LNCaP clone FGC (cell line): ENCODE measurements around the gene ASPHD1.

Experiments used
- DNase-seq: peaks from one replicate; pipeline ENCODE4 v3.0.0-alpha.2; 2011; ENCODE audit warnings: low read depth
- H3K4me3 ChIP-seq: 2 replicates; pipeline ENCODE4 v1.5.1; 2011; ENCODE audit warnings: mild to moderate bottlenecking, low read depth, low read length, control low read depth
- TF ChIP-seq, protein P1 (sequence below): IDR thresholded peaks from 2 replicates; pipeline ENCODE4 v1.5.1; 2012; ENCODE audit warnings: mild to moderate bottlenecking; ENCODE audit not compliant: control insufficient read depth, insufficient read depth; ENCODE audit errors: extremely low read depth

The ASPHD1 gene

DNA sequence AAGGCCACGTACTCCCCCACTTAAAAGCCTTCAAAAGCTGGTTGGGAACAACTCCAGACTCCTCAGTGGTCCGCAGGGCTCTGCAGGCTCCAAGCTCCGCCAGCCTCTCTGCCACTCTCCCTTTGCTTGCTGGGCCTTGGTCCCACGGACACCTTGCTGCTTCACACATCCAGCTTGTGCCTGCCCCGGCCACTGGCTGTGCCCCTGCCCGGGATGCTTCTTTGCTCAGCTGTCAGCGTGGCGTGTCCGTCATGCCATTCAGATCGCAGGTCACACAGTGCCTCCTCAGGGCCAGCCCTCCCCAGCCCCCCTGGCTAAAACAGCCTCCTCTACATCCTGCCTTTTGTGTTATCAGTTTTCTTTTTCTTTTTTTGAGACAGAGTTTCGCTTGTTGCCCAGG lies 11.8 kb downstream of the ASPHD1 start:
- TF ChIP-seq, protein P1, sequence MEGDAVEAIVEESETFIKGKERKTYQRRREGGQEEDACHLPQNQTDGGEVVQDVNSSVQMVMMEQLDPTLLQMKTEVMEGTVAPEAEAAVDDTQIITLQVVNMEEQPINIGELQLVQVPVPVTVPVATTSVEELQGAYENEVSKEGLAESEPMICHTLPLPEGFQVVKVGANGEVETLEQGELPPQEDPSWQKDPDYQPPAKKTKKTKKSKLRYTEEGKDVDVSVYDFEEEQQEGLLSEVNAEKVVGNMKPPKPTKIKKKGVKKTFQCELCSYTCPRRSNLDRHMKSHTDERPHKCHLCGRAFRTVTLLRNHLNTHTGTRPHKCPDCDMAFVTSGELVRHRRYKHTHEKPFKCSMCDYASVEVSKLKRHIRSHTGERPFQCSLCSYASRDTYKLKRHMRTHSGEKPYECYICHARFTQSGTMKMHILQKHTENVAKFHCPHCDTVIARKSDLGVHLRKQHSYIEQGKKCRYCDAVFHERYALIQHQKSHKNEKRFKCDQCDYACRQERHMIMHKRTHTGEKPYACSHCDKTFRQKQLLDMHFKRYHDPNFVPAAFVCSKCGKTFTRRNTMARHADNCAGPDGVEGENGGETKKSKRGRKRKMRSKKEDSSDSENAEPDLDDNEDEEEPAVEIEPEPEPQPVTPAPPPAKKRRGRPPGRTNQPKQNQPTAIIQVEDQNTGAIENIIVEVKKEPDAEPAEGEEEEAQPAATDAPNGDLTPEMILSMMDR = no peak
- no peak overlapping the region for H3K4me3 ChIP-seq
- DNase-seq = no peak

DNA sequence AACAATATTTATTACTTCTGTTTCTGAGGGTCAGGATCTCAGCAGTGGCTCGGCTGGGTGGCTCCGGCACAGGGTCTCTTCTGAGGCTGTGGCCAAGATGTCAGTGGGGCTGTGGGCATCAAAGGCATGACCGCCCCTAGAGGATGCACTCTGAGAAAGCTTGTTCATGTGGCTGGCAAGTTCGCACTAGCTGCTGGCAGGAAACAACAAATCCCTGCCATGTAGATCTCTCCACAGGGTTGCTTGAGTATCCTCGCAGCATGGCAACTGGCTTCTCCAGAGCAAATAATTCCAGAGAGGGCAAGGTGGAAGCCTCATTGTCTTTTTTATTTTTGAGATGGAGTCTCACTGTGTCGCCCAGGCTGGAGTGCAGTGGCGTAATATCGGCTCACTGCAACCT lies 13.2 kb downstream of the ASPHD1 start:
- H3K4me3 ChIP-seq = no peak overlapping the region
- TF ChIP-seq, protein P1 = no peak
- DNase-seq = no peak

DNA sequence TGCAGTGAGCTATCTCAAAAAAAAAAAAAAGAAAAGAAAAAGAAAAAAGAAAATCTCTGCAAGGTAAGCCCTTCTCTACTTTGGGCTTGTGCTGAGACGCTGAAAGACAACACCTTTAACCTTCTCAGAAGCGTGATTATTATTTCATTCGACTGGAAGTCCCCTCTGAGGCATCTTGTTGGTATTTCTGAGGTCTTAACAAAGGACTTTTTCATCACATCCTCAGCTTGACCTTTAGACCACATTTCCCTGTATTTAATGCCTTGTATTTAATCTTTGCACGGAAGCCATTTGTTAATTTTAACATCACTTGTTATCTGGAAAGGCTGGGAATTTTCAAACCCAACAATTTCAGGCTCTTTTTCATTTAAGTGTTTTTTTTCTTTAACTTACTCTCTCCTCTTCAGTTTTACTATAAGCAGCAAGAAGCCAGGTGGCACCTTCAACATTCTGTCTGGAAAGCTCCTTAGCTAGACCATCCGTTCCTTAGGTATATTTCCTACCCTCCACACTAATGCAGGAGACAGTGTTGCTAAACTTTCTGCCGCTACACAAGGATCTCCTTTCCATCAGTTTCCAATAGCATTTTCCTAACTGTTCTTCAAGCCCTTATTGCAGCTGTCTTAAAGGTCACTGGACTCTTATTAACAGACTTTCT lies 15.4 kb downstream of the ASPHD1 start:
- no peak for DNase-seq

DNA sequence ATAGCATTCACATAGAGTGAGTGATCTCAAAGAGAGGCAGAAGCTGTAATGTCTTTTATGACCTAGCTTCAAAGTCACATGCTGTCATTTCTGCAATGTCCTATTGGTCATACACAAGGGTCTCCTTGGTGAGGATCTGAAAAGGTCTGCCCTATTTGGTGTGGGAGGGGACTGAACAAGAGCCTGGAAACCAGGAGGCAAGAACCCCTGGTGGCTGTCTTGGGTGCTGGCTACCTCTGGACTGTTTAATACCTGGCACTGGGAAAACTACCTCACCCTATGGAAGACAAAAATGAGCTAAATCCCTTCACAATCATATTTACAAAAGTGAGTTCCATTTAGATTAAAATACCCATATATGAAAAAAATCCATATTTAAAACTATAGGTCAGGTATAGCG lies 16.7 kb downstream of the ASPHD1 start:
- DNase-seq = no peak
- no peak overlapping the region for H3K4me3 ChIP-seq
- TF ChIP-seq, protein P1 = no peak

More for the DNA sequence above, 15.4 kb downstream of the ASPHD1 start:
- no peak overlapping the region for H3K4me3 ChIP-seq
- TF ChIP-seq, protein P1 = no peak

DNA sequence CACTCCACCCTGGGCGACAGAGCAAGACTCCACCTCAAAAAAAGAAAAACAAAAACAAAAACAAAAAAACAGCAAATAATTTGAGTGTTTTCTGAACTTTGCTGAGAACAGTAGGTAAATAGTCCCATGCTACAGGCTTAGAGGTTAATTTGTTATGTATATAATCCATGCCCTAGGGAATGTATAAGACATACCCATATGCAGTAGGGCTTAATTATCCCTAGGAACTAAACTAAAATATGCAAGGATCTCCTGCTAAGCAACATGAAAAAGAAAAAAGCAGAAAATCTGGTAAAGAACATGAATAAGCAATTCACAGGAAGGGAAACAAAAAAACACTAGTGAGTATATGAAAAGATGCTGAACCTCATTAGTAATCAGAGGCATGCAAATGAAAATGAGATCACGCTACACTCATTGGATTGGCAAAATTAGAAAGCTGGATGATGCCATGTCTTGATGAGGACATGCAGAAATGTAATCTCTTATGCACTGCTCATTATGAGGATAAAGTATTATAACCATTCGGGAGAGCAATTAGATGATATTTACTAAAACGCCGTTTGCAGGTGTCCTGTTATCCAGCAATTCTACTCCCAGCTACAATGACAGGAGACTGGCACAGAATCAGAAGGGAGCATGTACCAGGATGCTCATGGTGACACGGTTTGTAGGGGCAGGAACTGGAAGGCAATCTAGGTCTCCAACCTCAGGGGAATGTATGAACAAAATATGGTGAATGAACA lies 20.2 kb downstream of the ASPHD1 start:
- TF ChIP-seq, protein P1 = no peak
- DNase-seq = no peak
- H3K4me3 ChIP-seq = no peak overlapping the region

DNA sequence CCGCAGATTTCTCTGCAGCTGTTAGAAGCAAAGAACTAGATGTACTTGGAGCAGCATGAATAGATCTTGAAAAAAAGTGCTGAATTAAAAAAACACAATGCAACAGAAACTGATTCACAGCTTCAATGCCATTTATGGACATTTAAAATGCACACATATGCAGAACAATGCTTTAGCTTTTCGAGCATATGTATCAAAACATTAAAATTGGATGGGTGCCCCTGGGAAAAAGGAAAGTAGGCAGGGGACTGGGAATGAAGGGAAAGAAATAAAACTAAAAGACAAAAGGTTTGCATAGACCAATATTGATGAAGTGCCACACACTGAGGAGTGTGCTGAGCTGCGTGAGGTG lies 20.7 kb downstream of the ASPHD1 start:
- TF ChIP-seq, protein P1 = no peak
- H3K4me3 ChIP-seq = no peak overlapping the region
- DNase-seq = no peak
